HepG2 (cell line): Measurements from ENCODE around the gene SLC25A28. TPM values are rescaled to one million over a fixed set of nuclear protein-coding genes. Genes with fewer than 3 reads are reported as not detected.

Source experiments
- FLYWCH1 ChIP-seq: sonication (generic); formaldehyde crosslinking; IDR thresholded peaks from 2 replicates; pipeline ENCODE4 v1.8.1; 2023; ENCODE audit warnings: mild to moderate bottlenecking, missing genetic modification reagents
- HOXA3 ChIP-seq: sonication (generic); formaldehyde crosslinking; IDR thresholded peaks from 2 replicates; pipeline ENCODE4 v1.5.0; 2020; ENCODE audit warnings: missing genetic modification reagents
- KLF13 ChIP-seq: sonication (generic); formaldehyde crosslinking; IDR thresholded peaks from 2 replicates; pipeline ENCODE4 v1.4.0; 2020; ENCODE audit warnings: mild to moderate bottlenecking, missing genetic modification reagents
- KMT2A ChIP-seq: sonication (generic); formaldehyde crosslinking; IDR thresholded peaks from 2 replicates; pipeline ENCODE4 v1.4.0; 2020; ENCODE audit warnings: missing genetic modification reagents
- MEIS1 ChIP-seq: sonication (generic); formaldehyde crosslinking; IDR thresholded peaks from 2 replicates; pipeline ENCODE4 v1.9.0; 2021; ENCODE audit warnings: mild to moderate bottlenecking, missing genetic modification reagents, moderate library complexity, borderline replicate concordance
- NFKB2 ChIP-seq: sonication (generic); formaldehyde crosslinking; IDR thresholded peaks from 2 replicates; pipeline ENCODE4 v1.4.0; 2020; ENCODE audit warnings: missing genetic modification reagents, borderline replicate concordance
- NRL ChIP-seq: sonication (generic); formaldehyde crosslinking; IDR thresholded peaks from 2 replicates; pipeline ENCODE4 v1.5.0; 2020; ENCODE audit warnings: missing genetic modification reagents, mild to moderate bottlenecking, moderate library complexity, borderline replicate concordance
- PTBP1 ChIP-seq: fragments of 200-400 bp; formaldehyde crosslinking; IDR thresholded peaks from 2 replicates; pipeline ENCODE4 v1.6.1; 2018; ENCODE audit warnings: low read length, low read depth; ENCODE audit not compliant: poor library complexity, severe bottlenecking
- RNF2 ChIP-seq: fragments of 450-650 bp; conservative IDR thresholded peaks from 2 replicates; pipeline ENCODE4 v1.6.1; 2016; ENCODE audit warnings: low read depth
- SIN3A ChIP-seq: IDR thresholded peaks from 2 replicates; pipeline ENCODE4 v1.6.1; 2011; ENCODE audit warnings: low read depth, mild to moderate bottlenecking, control low read depth, low read length, borderline replicate concordance
- TBX2 ChIP-seq: sonication (generic); formaldehyde crosslinking; IDR thresholded peaks from 2 replicates; pipeline ENCODE4 v1.5.0; 2020; ENCODE audit warnings: missing genetic modification reagents, mild to moderate bottlenecking, borderline replicate concordance
- TBX3 ChIP-seq: fragments of 450-650 bp; IDR thresholded peaks from 2 replicates; pipeline ENCODE4 v1.6.1; 2017; ENCODE audit warnings: antibody characterized with exemption, mild to moderate bottlenecking, inconsistent platforms, borderline replicate concordance
- ZNF121 ChIP-seq: sonication (generic); formaldehyde crosslinking; IDR thresholded peaks from 2 replicates; pipeline ENCODE4 v1.5.0; 2020; ENCODE audit warnings: mild to moderate bottlenecking, missing genetic modification reagents
- ZNF34 ChIP-seq: sonication (generic); formaldehyde crosslinking; IDR thresholded peaks from 2 replicates; pipeline ENCODE4 v1.4.0; 2020; ENCODE audit warnings: mild to moderate bottlenecking, missing genetic modification reagents, borderline replicate concordance
- ZNF747 ChIP-seq: sonication (generic); formaldehyde crosslinking; IDR thresholded peaks from 2 replicates; pipeline ENCODE4 v1.8.1; 2023; ENCODE audit warnings: missing genetic modification reagents, mild to moderate bottlenecking, borderline replicate concordance
- polyA plus RNA-seq, 8 experiments: library from polyadenylated mRNA; depleted of rRNA in 3 of 8; stranded (reverse) in 7 of 8; unstranded in 1 of 8; fragments of >200 nt; fragmentation: Illumina TruSeq in 4 of 8; extraction: Trizol in 4 of 8; gene quantifications; 2 replicates each; pipeline versions ENCODE4 v1.2.1 to v1.2.3, GENCODE V29; 2011 to 2016; ENCODE audit warnings: low read depth in 4 of 8, missing spikeins in 1 of 8, mixed read lengths in 1 of 8; ENCODE audit not compliant: insufficient read depth in 1 of 8
- total RNA-seq, 5 experiments: library from RNA; depleted of rRNA; stranded (reverse); fragments of >200 nt; fragmentation: Illumina TruSeq; extraction: Trizol; gene quantifications; 2 replicates each; pipeline ENCODE4 v1.2.3, GENCODE V29; 2016; ENCODE audit warnings: low read depth in 1 of 5
- TF ChIP-seq, protein P1 (sequence below): sonication (generic); formaldehyde crosslinking; IDR thresholded peaks from 2 replicates; pipeline ENCODE4 v1.5.1; 2020; ENCODE audit warnings: mild to moderate bottlenecking, moderate library complexity, missing genetic modification reagents
- TF ChIP-seq, protein P2 (sequence below): sonication (generic); formaldehyde crosslinking; IDR thresholded peaks from 2 replicates; pipeline ENCODE4 v1.8.0; 2022; ENCODE audit warnings: mild to moderate bottlenecking, missing genetic modification reagents, moderate library complexity
- TF ChIP-seq, protein P3 (sequence below): sonication (generic); formaldehyde crosslinking; IDR thresholded peaks from 2 replicates; pipeline ENCODE4 v1.5.0; 2020; ENCODE audit warnings: mild to moderate bottlenecking, missing genetic modification reagents
- TF ChIP-seq, protein P4 (sequence below): sonication (generic); formaldehyde crosslinking; conservative IDR thresholded peaks from 2 replicates; pipeline ENCODE4 v1.8.0; 2022; ENCODE audit warnings: mild to moderate bottlenecking, moderate library complexity, missing genetic modification reagents
- TF ChIP-seq, protein P5 (sequence below): sonication (generic); formaldehyde crosslinking; IDR thresholded peaks from 2 replicates; pipeline ENCODE4 v1.8.0; 2023; ENCODE audit warnings: mild to moderate bottlenecking, missing genetic modification reagents
- TF ChIP-seq, protein P6 (sequence below): sonication (generic); formaldehyde crosslinking; IDR thresholded peaks from 2 replicates; pipeline ENCODE4 v1.9.0; 2021; ENCODE audit warnings: missing genetic modification reagents, mild to moderate bottlenecking, borderline replicate concordance

The SLC25A28 gene
- total and polyA plus RNA-seq, 2 of the 13 experiments (the other 11 are each of a cell fraction or from before 2014, with no cell fraction given): 15.2 to 41.0 TPM

DNA sequence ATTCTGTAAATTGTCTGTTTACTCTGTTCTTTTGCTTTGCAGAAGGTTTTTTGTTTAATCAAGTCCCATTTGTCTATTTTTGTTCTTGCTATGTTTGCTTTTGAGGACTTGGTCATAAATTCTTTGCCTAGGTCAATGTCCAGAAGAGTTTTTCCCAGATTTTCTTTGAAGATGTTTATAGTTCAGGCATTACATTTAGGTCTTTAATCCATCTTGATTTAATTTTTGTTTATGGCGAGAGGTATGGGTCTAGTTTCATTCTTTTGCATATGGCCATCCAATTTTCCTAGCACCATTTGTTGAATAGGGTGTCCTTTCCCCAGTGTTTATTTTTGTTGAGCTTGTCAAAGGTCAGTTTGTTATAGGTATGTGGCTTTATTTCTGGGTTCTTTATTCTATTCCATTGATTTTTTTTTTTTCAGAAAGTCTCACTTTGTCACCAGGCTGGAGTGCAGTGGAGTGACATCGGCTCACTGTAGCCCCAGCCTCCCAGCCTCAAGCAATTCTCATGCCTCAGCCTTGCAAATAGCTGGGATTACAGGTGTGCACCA is 27.4 kb upstream of the SLC25A28 start (continued):
- TF ChIP-seq ZNF121 (no peak), HOXA3 (CRISPR knock-in tag) (no peak), PTBP1 (no peak), ZNF747 (CRISPR knock-in tag) (no peak), FLYWCH1 (CRISPR knock-in tag) (no peak), MEIS1 (CRISPR knock-in tag) (no peak), ZNF34 (CRISPR knock-in tag) (no peak), SIN3A (no peak), KLF13 (no peak), KMT2A (no peak), TBX2 (CRISPR knock-in tag) (no peak), TBX3 (0 out of 2 replicates have a peak, but pooled peaks have one; percentile 4), NRL (CRISPR knock-in tag) (no peak), RNF2 (no peak), NFKB2 (CRISPR knock-in tag) (no peak)
- TF ChIP-seq, protein P1, sequence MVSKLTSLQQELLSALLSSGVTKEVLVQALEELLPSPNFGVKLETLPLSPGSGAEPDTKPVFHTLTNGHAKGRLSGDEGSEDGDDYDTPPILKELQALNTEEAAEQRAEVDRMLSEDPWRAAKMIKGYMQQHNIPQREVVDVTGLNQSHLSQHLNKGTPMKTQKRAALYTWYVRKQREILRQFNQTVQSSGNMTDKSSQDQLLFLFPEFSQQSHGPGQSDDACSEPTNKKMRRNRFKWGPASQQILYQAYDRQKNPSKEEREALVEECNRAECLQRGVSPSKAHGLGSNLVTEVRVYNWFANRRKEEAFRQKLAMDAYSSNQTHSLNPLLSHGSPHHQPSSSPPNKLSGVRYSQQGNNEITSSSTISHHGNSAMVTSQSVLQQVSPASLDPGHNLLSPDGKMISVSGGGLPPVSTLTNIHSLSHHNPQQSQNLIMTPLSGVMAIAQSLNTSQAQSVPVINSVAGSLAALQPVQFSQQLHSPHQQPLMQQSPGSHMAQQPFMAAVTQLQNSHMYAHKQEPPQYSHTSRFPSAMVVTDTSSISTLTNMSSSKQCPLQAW: no peak
- TF ChIP-seq, protein P2, sequence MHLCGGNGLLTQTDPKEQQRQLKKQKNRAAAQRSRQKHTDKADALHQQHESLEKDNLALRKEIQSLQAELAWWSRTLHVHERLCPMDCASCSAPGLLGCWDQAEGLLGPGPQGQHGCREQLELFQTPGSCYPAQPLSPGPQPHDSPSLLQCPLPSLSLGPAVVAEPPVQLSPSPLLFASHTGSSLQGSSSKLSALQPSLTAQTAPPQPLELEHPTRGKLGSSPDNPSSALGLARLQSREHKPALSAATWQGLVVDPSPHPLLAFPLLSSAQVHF (CRISPR knock-in tag): no peak
- TF ChIP-seq, protein P3, sequence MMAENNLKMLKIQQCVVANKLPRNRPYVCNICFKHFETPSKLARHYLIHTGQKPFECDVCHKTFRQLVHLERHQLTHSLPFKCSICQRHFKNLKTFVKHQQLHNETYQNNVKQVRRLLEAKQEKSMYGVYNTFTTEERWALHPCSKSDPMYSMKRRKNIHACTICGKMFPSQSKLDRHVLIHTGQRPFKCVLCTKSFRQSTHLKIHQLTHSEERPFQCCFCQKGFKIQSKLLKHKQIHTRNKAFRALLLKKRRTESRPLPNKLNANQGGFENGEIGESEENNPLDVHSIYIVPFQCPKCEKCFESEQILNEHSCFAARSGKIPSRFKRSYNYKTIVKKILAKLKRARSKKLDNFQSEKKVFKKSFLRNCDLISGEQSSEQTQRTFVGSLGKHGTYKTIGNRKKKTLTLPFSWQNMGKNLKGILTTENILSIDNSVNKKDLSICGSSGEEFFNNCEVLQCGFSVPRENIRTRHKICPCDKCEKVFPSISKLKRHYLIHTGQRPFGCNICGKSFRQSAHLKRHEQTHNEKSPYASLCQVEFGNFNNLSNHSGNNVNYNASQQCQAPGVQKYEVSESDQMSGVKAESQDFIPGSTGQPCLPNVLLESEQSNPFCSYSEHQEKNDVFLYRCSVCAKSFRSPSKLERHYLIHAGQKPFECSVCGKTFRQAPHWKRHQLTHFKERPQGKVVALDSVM (CRISPR knock-in tag): no peak
- TF ChIP-seq, protein P4, sequence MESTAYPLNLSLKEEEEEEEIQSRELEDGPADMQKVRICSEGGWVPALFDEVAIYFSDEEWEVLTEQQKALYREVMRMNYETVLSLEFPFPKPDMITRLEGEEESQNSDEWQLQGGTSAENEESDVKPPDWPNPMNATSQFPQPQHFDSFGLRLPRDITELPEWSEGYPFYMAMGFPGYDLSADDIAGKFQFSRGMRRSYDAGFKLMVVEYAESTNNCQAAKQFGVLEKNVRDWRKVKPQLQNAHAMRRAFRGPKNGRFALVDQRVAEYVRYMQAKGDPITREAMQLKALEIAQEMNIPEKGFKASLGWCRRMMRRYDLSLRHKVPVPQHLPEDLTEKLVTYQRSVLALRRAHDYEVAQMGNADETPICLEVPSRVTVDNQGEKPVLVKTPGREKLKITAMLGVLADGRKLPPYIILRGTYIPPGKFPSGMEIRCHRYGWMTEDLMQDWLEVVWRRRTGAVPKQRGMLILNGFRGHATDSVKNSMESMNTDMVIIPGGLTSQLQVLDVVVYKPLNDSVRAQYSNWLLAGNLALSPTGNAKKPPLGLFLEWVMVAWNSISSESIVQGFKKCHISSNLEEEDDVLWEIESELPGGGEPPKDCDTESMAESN (CRISPR knock-in tag): no peak
- TF ChIP-seq, protein P5, sequence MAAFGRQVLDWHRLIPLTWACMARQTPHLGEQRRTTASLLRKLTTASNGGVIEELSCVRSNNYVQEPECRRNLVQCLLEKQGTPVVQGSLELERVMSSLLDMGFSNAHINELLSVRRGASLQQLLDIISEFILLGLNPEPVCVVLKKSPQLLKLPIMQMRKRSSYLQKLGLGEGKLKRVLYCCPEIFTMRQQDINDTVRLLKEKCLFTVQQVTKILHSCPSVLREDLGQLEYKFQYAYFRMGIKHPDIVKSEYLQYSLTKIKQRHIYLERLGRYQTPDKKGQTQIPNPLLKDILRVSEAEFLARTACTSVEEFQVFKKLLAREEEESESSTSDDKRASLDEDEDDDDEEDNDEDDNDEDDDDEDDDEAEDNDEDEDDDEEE (CRISPR knock-in tag): no peak
- TF ChIP-seq, protein P6, sequence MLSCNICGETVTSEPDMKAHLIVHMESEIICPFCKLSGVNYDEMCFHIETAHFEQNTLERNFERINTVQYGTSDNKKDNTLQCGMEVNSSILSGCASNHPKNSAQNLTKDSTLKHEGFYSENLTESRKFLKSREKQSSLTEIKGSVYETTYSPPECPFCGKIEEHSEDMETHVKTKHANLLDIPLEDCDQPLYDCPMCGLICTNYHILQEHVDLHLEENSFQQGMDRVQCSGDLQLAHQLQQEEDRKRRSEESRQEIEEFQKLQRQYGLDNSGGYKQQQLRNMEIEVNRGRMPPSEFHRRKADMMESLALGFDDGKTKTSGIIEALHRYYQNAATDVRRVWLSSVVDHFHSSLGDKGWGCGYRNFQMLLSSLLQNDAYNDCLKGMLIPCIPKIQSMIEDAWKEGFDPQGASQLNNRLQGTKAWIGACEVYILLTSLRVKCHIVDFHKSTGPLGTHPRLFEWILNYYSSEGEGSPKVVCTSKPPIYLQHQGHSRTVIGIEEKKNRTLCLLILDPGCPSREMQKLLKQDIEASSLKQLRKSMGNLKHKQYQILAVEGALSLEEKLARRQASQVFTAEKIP (CRISPR knock-in tag): no peak
